HCT116 (cell line): ENCODE results near the gene SMIM8. TPM values are rescaled to one million over a fixed set of nuclear protein-coding genes. Genes with fewer than 3 reads are reported as not detected.

Experiments used
- ATAC-seq: fragments of 200-7000 bp; cut with Tn5 transposase; 2 replicates; pipeline ENCODE4 v1.9.1; 2020; ENCODE audit warnings: mild to moderate bottlenecking, moderate library complexity
- BruUV-seq: library from RNA; stranded (reverse); fragments of 400-500 nt; replicated peaks from 2 replicates; lab custom pipeline; 2021; lab: Mats Ljungman, UMichigan
- CTCF ChIA-PET: fragments of 300-600 bp; sonication (Branson Sonifier 250); formaldehyde crosslinking; loops from one replicate; lab custom pipeline; 2021; ENCODE audit warnings: antibody characterized with exemption; lab: Charles Lee
- POLR2A ChIA-PET: fragments of 300-600, 350-600 bp; sonication (Branson Sonifier 250); formaldehyde crosslinking; loops from one replicate; lab custom pipeline; 2021; ENCODE audit warnings: antibody characterized with exemption; lab: Charles Lee
- RAD21 ChIA-PET, 2 experiments: fragments of 300-600 bp; sonication (Branson Sonifier 250); formaldehyde crosslinking; loops; one replicate each; lab custom pipeline; 2023; ENCODE audit warnings: low total read pairs in 2 of 2; ENCODE audit not compliant: uncharacterized antibody in 2 of 2, unreplicated experiment in 2 of 2, low non-redundant PET in 1 of 2; lab: Charles Lee
- DNase-seq: peaks from one replicate; pipeline ENCODE4 v3.0.0-alpha.2; 2010; ENCODE audit warnings: low read depth, low spot score
- H2AFZ ChIP-seq: fragments of 200-600 bp; shearing (Covaris generic), sonication (generic); 2 replicates; pipeline ENCODE4 v1.6.1; 2017; ENCODE audit warnings: low read depth, mixed run types, mixed read lengths, antibody characterized with exemption, low read length; ENCODE audit not compliant: poor library complexity, severe bottlenecking
- H3K27ac ChIP-seq: 2 replicates; pipeline ENCODE4 v1.5.1; 2012; ENCODE audit warnings: low read depth, low read length
- H3K27me3 ChIP-seq: fragments of 200-600 bp; sonication (generic); 2 replicates; pipeline ENCODE4 v1.6.1; 2016; ENCODE audit warnings: mixed run types, low read length, mixed read lengths; ENCODE audit not compliant: insufficient read depth
- H3K36me3 ChIP-seq, 2 experiments: fragments of 200-500 bp in 1 of 2; fragments of 200-600 bp in 1 of 2; sonication (Bioruptor generic) in 1 of 2; sonication (generic) in 1 of 2; 2 replicates each; pipeline versions ENCODE4 v1.5.1 to v1.6.1; 2014 to 2016; ENCODE audit warnings: low read length in 2 of 2, inconsistent platforms in 1 of 2, mixed read lengths in 1 of 2, mixed run types in 1 of 2; ENCODE audit not compliant: insufficient read depth in 2 of 2, control insufficient read depth in 1 of 2
- H3K4me1 ChIP-seq, 2 experiments: fragments of 200-600 bp in 1 of 2; sonication (generic) in 1 of 2; 2 replicates each; pipeline versions ENCODE4 v1.5.1 to v1.6.1; 2012 to 2017; ENCODE audit warnings: low read length in 2 of 2, inconsistent platforms in 1 of 2, mild to moderate bottlenecking in 1 of 2, mixed read lengths in 1 of 2, mixed run types in 1 of 2, moderate library complexity in 1 of 2; ENCODE audit not compliant: insufficient read depth in 2 of 2, control insufficient read depth in 1 of 2
- H3K4me2 ChIP-seq: fragments of 200-600 bp; sonication (generic); 2 replicates; pipeline ENCODE4 v1.6.1; 2017; ENCODE audit warnings: mixed run types, low read length, mixed read lengths
- H3K4me3 ChIP-seq, 2 experiments: fragments of 200-600 bp in 1 of 2; sonication (generic) in 1 of 2; replicated peaks in 1 of 2; 2 replicates each; pipeline ENCODE4 v1.5.1; 2011 to 2016; ENCODE audit warnings: low read length in 2 of 2, control low read depth in 1 of 2, low read depth in 1 of 2, mild to moderate bottlenecking in 1 of 2, mixed read lengths in 1 of 2, mixed run types in 1 of 2
- H3K79me2 ChIP-seq: fragments of 200-600 bp; sonication (generic); 2 replicates; pipeline ENCODE4 v1.6.1; 2017; ENCODE audit warnings: mild to moderate bottlenecking, mixed run types, low read length, moderate library complexity, mixed read lengths; ENCODE audit not compliant: insufficient read depth
- H3K9ac ChIP-seq: fragments of 200-600 bp; sonication (generic); 2 replicates; pipeline ENCODE4 v1.6.1; 2016; ENCODE audit warnings: low read length, mixed read lengths
- H3K9me2 ChIP-seq: fragments of 200-600 bp; sonication (generic), shearing (Covaris generic); 2 replicates; pipeline ENCODE4 v1.6.1; 2017; ENCODE audit warnings: mixed run types, mild to moderate bottlenecking, moderate library complexity; ENCODE audit not compliant: insufficient read depth
- H3K9me3 ChIP-seq, 2 experiments: fragments of 200-500 bp in 1 of 2; fragments of 200-600 bp in 1 of 2; sonication (Bioruptor generic) in 1 of 2; sonication (generic) in 1 of 2; 2 replicates each; pipeline ENCODE4 v1.6.1; 2014 to 2017; ENCODE audit warnings: low read length in 2 of 2, mixed read lengths in 2 of 2, inconsistent platforms in 1 of 2, low read depth in 1 of 2, mild to moderate bottlenecking in 1 of 2, mixed run types in 1 of 2, moderate library complexity in 1 of 2; ENCODE audit not compliant: control insufficient read depth in 1 of 2, insufficient read depth in 1 of 2
- H4K20me1 ChIP-seq: fragments of 200-600 bp; sonication (generic), shearing (Covaris generic); 2 replicates; pipeline ENCODE4 v1.6.1; 2017; ENCODE audit warnings: mixed run types, mild to moderate bottlenecking, moderate library complexity; ENCODE audit not compliant: insufficient read depth
- CEBPB ChIP-seq: IDR thresholded peaks from 2 replicates; pipeline ENCODE4 v1.6.1; 2012; ENCODE audit warnings: low read depth
- JUND ChIP-seq: IDR thresholded peaks from 2 replicates; pipeline ENCODE4 v1.6.1; 2012
- RAD21 ChIP-seq: IDR thresholded peaks from 2 replicates; pipeline ENCODE4 v1.6.1; 2012; ENCODE audit warnings: low read depth, mild to moderate bottlenecking
- SP1 ChIP-seq: IDR thresholded peaks from 2 replicates; pipeline ENCODE4 v1.6.1; 2012; ENCODE audit warnings: low read depth
- SRF ChIP-seq: IDR thresholded peaks from 2 replicates; pipeline ENCODE4 v1.6.1; 2012; ENCODE audit warnings: low read depth
- TCF7L2 ChIP-seq: IDR thresholded peaks from 2 replicates; pipeline ENCODE4 v1.7.0; 2011; ENCODE audit warnings: borderline replicate concordance, inconsistent platforms; ENCODE audit not compliant: insufficient read depth, insufficient read length; ENCODE audit errors: extremely low read depth
- YY1 ChIP-seq: IDR thresholded peaks from 2 replicates; pipeline ENCODE4 v1.6.1; 2011; ENCODE audit warnings: low read length, low read depth, moderate library complexity, mild to moderate bottlenecking; ENCODE audit not compliant: insufficient replicate concordance; ENCODE audit errors: extremely low read depth
- ZBTB33 ChIP-seq: IDR thresholded peaks from 2 replicates; pipeline ENCODE4 v1.6.1; 2011; ENCODE audit warnings: mild to moderate bottlenecking, low read length, moderate library complexity; ENCODE audit not compliant: insufficient replicate concordance; ENCODE audit errors: extremely low read depth
- ZFX ChIP-seq: fragments of 450-650 bp; IDR thresholded peaks from 2 replicates; pipeline ENCODE4 v1.6.1; 2017
- ZNF274 ChIP-seq: fragments of 200-500 bp; sonication (Bioruptor generic); IDR thresholded peaks from 2 replicates; pipeline ENCODE4 v1.6.1; 2014; ENCODE audit warnings: mild to moderate bottlenecking, low read depth, low read length, inconsistent platforms
- intact Hi-C: fragments of 100-400 bp; cut with micrococcal nuclease; formaldehyde crosslinking; loops from 2 replicates; pipeline ENCODE4 v1.10.0; 2022
- total RNA-seq: library from RNA; stranded (reverse); gene quantifications from one replicate; pipeline ENCODE4 v1.2.1, GENCODE V29; 2021; ENCODE audit not compliant: unreplicated experiment
- TF ChIP-seq, protein P1 (sequence below): IDR thresholded peaks from 2 replicates; pipeline ENCODE4 v1.6.1; 2012; ENCODE audit warnings: low read depth

SMIM8 gene
- total RNA-seq, 1 experiment from 2014 or later = 8.0 TPM

DNA sequence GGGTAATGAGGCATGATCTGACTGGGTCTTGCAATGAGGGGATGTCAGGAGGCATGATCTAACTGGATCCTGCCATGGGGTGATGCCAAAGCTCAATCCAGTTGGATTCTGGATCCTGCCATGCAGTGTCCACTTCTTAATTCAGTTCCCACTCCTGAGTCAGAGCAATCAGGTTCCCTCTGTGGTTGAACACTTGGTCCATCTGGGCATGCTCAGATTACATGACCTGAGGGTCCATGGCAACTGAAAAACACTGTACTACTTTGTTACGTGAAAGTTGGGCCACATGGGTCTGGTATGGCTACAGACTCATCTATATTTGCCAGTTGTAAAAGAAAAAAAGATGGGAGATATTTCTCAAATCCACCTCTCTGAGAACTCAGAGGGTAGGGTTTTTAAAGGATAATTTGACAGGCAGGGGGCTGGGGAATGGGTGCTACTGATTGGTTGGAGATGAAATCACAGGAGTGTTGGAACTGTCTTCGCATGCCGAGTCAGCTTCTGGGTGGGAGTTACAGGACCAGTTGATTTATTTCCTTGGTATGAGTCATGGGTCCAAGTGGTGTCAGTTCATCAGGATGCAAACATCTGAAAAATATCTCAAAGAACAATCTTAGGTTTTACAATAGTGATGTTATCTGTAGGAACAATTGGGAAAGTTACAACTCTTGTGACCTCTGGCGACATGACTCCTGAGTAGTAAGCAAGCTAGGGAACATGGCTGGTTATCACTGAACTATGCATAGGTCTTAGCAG, 43.9 kb downstream of the SMIM8 start:
- BruUV-seq = no TSS peak
- POLR2A ChIA-PET = no interaction called here
- Histone ChIP-seq H3K27me3 (no peaks in the 10 kb centered on the region), H3K4me1 (no peaks in the 10 kb centered on the region), H3K9me2 (no peaks in the 10 kb centered on the region), H2AFZ (no peak overlapping the region), H3K4me3 (no peak overlapping the region), H3K36me3 (no peaks in the 10 kb centered on the region), H3K9me3 (no peaks in the 10 kb centered on the region), H3K79me2 (no peaks in the 10 kb centered on the region), H3K27ac (no peak overlapping the region), H4K20me1 (no peaks in the 10 kb centered on the region), H3K4me2 (no peak overlapping the region), H3K9ac (no peak overlapping the region)
- no peak for ATAC-seq
- CTCF ChIA-PET = no interaction called here
- TF ChIP-seq TCF7L2 (no peak), JUND (no peak), RAD21 (no peak), ZBTB33 (no peak), CEBPB (no peak), ZFX (no peak), SRF (no peak), ZNF274 (no peak), SP1 (no peak), YY1 (no peak)
- TF ChIP-seq, protein P1, sequence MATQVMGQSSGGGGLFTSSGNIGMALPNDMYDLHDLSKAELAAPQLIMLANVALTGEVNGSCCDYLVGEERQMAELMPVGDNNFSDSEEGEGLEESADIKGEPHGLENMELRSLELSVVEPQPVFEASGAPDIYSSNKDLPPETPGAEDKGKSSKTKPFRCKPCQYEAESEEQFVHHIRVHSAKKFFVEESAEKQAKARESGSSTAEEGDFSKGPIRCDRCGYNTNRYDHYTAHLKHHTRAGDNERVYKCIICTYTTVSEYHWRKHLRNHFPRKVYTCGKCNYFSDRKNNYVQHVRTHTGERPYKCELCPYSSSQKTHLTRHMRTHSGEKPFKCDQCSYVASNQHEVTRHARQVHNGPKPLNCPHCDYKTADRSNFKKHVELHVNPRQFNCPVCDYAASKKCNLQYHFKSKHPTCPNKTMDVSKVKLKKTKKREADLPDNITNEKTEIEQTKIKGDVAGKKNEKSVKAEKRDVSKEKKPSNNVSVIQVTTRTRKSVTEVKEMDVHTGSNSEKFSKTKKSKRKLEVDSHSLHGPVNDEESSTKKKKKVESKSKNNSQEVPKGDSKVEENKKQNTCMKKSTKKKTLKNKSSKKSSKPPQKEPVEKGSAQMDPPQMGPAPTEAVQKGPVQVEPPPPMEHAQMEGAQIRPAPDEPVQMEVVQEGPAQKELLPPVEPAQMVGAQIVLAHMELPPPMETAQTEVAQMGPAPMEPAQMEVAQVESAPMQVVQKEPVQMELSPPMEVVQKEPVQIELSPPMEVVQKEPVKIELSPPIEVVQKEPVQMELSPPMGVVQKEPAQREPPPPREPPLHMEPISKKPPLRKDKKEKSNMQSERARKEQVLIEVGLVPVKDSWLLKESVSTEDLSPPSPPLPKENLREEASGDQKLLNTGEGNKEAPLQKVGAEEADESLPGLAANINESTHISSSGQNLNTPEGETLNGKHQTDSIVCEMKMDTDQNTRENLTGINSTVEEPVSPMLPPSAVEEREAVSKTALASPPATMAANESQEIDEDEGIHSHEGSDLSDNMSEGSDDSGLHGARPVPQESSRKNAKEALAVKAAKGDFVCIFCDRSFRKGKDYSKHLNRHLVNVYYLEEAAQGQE = no peak
- intact Hi-C loops = no loop called here
- no peak for DNase-seq
- RAD21 ChIA-PET = no interaction called here
